Measurements from ENCODE around the gene UBD.

DNA sequence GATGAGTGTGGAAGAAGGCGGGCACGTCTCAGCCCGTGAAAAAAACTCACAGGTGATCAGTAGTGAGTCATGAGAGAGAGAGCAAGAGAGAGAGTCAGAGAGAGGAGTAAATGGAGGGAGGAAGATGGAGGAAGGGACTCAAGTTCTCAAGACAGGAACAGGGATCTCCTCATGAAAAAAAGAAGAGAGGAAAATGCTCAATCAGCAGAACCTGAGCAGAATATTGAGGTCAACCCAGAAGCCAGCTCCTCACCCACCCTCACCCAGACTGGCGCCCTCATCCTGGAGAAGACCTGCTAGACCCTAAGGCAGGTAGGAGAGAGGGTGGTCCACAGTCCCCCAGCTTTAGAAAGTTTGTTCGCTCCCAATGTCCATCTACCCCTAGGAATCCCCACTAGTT lies 4.8 kb downstream of the UBD start:
- no peak for TF ChIP-seq TCF7L2 (IDR thresholded peaks at IDR 0.05; ENCODE audit: borderline replicate concordance, low read depth, low read length)
- TF ChIP-seq ZNF121 (tag by site-specific recombination; IDR thresholded peaks at IDR 0.05): no peak
- no peak for TF ChIP-seq ZNF549 (tag by site-specific recombination; IDR thresholded peaks at IDR 0.05)
- TF ChIP-seq ZNF311 (tag by site-specific recombination; IDR thresholded peaks at IDR 0.05; ENCODE audit: borderline replicate concordance): no peak
- TF ChIP-seq KLF1 (tag by site-specific recombination; IDR thresholded peaks at IDR 0.05): no peak
- TF ChIP-seq ZBTB21 (tag by site-specific recombination; IDR thresholded peaks at IDR 0.05): no peak
- TF ChIP-seq CTCF (tag by site-specific recombination; IDR thresholded peaks at IDR 0.05): no peak
- TF ChIP-seq ZNF175 (tag by site-specific recombination; IDR thresholded peaks at IDR 0.05): no peak
- no peak for TF ChIP-seq ZNF114 (tag by site-specific recombination; IDR thresholded peaks at IDR 0.05)
- TF ChIP-seq, protein P1, sequence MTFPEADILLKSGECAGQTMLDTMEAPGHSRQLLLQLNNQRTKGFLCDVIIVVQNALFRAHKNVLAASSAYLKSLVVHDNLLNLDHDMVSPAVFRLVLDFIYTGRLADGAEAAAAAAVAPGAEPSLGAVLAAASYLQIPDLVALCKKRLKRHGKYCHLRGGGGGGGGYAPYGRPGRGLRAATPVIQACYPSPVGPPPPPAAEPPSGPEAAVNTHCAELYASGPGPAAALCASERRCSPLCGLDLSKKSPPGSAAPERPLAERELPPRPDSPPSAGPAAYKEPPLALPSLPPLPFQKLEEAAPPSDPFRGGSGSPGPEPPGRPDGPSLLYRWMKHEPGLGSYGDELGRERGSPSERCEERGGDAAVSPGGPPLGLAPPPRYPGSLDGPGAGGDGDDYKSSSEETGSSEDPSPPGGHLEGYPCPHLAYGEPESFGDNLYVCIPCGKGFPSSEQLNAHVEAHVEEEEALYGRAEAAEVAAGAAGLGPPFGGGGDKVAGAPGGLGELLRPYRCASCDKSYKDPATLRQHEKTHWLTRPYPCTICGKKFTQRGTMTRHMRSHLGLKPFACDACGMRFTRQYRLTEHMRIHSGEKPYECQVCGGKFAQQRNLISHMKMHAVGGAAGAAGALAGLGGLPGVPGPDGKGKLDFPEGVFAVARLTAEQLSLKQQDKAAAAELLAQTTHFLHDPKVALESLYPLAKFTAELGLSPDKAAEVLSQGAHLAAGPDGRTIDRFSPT (tag by site-specific recombination; IDR thresholded peaks at IDR 0.05): no peak
- TF ChIP-seq, protein P2, sequence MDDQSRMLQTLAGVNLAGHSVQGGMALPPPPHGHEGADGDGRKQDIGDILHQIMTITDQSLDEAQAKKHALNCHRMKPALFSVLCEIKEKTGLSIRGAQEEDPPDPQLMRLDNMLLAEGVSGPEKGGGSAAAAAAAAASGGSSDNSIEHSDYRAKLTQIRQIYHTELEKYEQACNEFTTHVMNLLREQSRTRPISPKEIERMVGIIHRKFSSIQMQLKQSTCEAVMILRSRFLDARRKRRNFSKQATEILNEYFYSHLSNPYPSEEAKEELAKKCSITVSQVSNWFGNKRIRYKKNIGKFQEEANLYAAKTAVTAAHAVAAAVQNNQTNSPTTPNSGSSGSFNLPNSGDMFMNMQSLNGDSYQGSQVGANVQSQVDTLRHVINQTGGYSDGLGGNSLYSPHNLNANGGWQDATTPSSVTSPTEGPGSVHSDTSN (CRISPR knock-in tag; IDR thresholded peaks at IDR 0.05): no peak
- no peak for TF ChIP-seq KLF10 (tag by site-specific recombination; IDR thresholded peaks at IDR 0.05)
- TF ChIP-seq YY1 (tag by site-specific recombination; IDR thresholded peaks at IDR 0.05): no peak

All from HEK293 (cell line).